Retinal pigment epithelial cell (primary cell): Measurements from ENCODE around the gene NFATC3.

Experiments
- DNase-seq: peaks from one replicate; pipeline ENCODE4 v3.0.0-alpha.2; 2010; ENCODE audit warnings: low read depth
- H3K4me3 ChIP-seq: 2 replicates; pipeline ENCODE4 v1.5.1; 2011; ENCODE audit warnings: mild to moderate bottlenecking, low read length, control low read depth, moderate library complexity
- TF ChIP-seq, protein P1 (sequence below): conservative IDR thresholded peaks from 2 replicates; pipeline ENCODE4 v1.5.1; 2011; ENCODE audit warnings: low read depth, low read length, control low read depth, inconsistent platforms

The NFATC3 gene

GRCh38 chr16:68273896-68274295 lies 188.7 kb downstream of the NFATC3 start:
- TF ChIP-seq, protein P1, sequence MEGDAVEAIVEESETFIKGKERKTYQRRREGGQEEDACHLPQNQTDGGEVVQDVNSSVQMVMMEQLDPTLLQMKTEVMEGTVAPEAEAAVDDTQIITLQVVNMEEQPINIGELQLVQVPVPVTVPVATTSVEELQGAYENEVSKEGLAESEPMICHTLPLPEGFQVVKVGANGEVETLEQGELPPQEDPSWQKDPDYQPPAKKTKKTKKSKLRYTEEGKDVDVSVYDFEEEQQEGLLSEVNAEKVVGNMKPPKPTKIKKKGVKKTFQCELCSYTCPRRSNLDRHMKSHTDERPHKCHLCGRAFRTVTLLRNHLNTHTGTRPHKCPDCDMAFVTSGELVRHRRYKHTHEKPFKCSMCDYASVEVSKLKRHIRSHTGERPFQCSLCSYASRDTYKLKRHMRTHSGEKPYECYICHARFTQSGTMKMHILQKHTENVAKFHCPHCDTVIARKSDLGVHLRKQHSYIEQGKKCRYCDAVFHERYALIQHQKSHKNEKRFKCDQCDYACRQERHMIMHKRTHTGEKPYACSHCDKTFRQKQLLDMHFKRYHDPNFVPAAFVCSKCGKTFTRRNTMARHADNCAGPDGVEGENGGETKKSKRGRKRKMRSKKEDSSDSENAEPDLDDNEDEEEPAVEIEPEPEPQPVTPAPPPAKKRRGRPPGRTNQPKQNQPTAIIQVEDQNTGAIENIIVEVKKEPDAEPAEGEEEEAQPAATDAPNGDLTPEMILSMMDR: no peak
- no peak overlapping the region for H3K4me3 ChIP-seq
- DNase-seq: no peak

DNA sequence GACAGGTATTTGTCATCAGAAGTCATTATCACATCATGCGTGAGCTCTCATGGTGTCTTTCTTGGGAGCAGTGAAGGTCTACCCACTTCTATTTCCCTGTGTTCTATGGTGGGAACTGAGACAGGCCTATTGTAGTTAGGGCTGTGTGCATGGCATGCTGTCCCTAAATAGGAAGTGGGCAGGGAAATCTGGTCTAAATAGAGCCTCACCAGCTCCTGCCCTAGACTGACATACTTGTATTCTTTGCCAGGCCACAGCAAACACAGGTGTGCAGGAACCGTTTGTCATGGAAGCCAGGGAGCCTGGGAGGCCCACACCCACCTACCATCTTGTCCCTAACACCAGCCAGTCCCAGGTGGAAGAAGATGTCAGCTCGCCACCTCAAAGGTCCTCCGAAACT lies 189.3 kb downstream of the NFATC3 start:
- H3K4me3 ChIP-seq: no peak overlapping the region
- TF ChIP-seq, protein P1: no peak
- no peak for DNase-seq

DNA sequence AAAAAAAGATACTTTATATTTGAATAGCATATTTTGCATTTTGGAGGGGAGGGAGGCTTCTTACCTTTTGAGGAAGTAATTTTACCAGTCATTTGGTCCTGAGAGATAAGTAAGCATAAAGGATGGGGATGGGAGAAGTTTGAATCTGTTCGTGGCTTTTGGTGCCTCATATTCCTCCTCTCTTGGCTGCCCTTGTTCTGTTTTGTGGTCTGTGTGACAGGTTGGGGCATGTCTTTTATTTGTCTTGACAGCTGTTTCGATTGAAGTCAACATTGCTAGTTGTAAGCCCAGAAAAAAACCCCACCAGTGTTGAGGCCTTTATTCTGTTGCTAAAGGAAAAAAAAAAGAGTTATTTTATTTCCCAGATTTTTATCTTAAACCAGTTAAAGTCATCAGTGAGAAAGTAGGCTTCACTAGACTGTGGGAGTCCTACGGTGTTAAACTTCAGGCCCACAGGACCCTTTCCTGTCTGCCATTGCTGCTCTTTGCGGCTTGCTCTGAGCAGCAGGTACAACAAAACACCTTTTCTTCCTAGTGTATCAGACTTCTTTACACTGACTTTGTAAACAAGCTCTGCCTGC lies 190.5 kb downstream of the NFATC3 start:
- TF ChIP-seq, protein P1: no peak
- H3K4me3 ChIP-seq: no peak overlapping the region
- DNase-seq: no peak

DNA sequence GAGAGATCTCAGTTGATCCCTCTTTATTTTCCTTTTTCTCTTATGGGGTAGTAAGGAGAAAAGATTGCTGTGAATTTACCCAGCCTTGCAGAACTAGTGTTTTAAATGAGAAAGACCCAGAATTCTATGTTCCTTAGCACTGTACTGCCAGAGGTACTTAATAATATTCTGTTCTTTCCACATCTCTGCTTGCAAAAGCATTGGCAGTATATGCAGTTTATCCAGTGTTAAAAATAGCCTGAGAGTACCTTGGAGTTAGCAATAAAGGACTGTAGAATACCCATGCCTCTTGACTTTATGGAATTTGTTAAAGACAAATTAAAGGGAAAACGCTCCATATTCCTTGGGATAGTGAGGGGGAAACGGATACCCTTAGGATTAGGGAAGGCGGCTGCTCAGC lies 191.1 kb downstream of the NFATC3 start:
- no peak overlapping the region for H3K4me3 ChIP-seq
- no peak for DNase-seq
- TF ChIP-seq, protein P1: no peak
